ENCODE results near the gene ELN. TPM values are rescaled to one million over a fixed set of nuclear protein-coding genes. Genes with fewer than 3 reads are reported as not detected.

The ELN gene
- total RNA-seq, 3 donors from 2014 or later = 25.9 to 134 (median 31.8) TPM

DNA sequence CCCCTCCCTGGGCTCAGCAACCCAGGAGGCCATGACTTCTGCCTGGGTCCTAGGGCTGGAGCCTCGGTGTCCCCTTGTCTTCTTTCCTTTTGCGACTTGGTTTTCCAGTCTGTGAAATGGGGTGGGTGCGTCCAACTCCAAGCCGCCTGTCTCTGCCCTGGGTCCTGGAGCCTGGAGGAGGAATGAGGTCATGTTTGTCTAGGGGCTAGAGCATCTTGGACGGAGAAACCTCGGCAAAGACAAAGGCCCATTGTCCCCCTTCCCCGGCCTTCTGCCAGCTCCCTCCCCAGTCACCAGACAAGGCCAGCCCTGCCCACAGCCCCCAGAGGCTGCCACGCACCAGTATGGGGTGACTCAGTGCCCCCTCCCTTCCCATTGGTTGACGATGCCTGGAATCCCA lies 39.8 kb upstream of the ELN start:
- H3K9me3 ChIP-seq = no peaks in the 10 kb centered on the region
- no peak for DNase-seq (ENCODE audit: low spot score in 2 of 2)
- no peaks in the 10 kb centered on the region for H3K36me3 ChIP-seq
- TF ChIP-seq CTCF (IDR thresholded peaks at IDR 0.05) (no peak), POLR2A (IDR thresholded peaks at IDR 0.05) (no peak), POLR2AphosphoS5 (IDR thresholded peaks at IDR 0.05) (no peak)
- H3K4me3 ChIP-seq = no peak overlapping the region
- H3K4me1 ChIP-seq = no peaks in the 10 kb centered on the region
- H3K27ac ChIP-seq = no peak overlapping the region
- intact Hi-C loops (cut with DNase I; ENCODE audit: low total_unique reads) = no loop called here
- no peaks in the 10 kb centered on the region for H3K27me3 ChIP-seq

GRCh38 chr7:73991522-73992100 lies 36.4 kb upstream of the ELN start:
- Histone ChIP-seq H3K9me3 (peaks cover 0 to 9% of the 10 kb centered on the region in 2 donors), H3K4me1 (no peaks in the 10 kb centered on the region), H3K27me3 (no peaks in the 10 kb centered on the region), H3K4me3 (no peak overlapping the region), H3K36me3 (no peaks in the 10 kb centered on the region), H3K27ac (peak overlapping the region; percentile 33 to 40)
- intact Hi-C loops (cut with DNase I; ENCODE audit: low total_unique reads) = no loop called here
- no peak for DNase-seq (ENCODE audit: low spot score in 2 of 2)
- TF ChIP-seq POLR2AphosphoS5 (IDR thresholded peaks at IDR 0.05) (no peak), CTCF (IDR thresholded peaks at IDR 0.05) (no peak), POLR2A (IDR thresholded peaks at IDR 0.05) (no peak)

GRCh38 chr7:73992101-73992562 lies 35.8 kb upstream of the ELN start:
- H3K4me1 ChIP-seq = no peaks in the 10 kb centered on the region
- TF ChIP-seq CTCF (IDR thresholded peaks at IDR 0.05) (no peak), POLR2AphosphoS5 (IDR thresholded peaks at IDR 0.05) (peak in 2 of 3 donors; percentile 35 to 79)
- no peaks in the 10 kb centered on the region for H3K36me3 ChIP-seq
- no peak overlapping the region for H3K4me3 ChIP-seq
- peak overlapping the region; percentile 33 to 40 for H3K27ac ChIP-seq
- DNase-seq (ENCODE audit: low spot score in 2 of 2) = peak in 1 of 2 donors; percentile 46
- intact Hi-C loops (cut with DNase I; ENCODE audit: low total_unique reads) = no loop called here
- H3K9me3 ChIP-seq = peaks cover 0 to 9% of the 10 kb centered on the region in 2 donors
- no peaks in the 10 kb centered on the region for H3K27me3 ChIP-seq

- no peaks in the 10 kb centered on the region for H3K4me1 ChIP-seq
- TF ChIP-seq POLR2AphosphoS5 (IDR thresholded peaks at IDR 0.05) (no peak), CTCF (IDR thresholded peaks at IDR 0.05) (no peak), POLR2A (IDR thresholded peaks at IDR 0.05) (no peak)
- DNase-seq (ENCODE audit: low spot score in 2 of 2) = no peak
Measured at GRCh38 chr7:73994023-73994422, 34.0 kb upstream of the ELN start.

GRCh38 chr7:73994761-73995160 lies 33.2 kb upstream of the ELN start:
- Histone ChIP-seq H3K27ac (no peak overlapping the region), H3K9me3 (peaks cover 0 to 9% of the 10 kb centered on the region in 2 donors), H3K4me1 (no peaks in the 10 kb centered on the region), H3K4me3 (no peak overlapping the region), H3K27me3 (no peaks in the 10 kb centered on the region), H3K36me3 (no peaks in the 10 kb centered on the region)
- no peak for DNase-seq (ENCODE audit: low spot score in 2 of 2)
- intact Hi-C loops (cut with DNase I; ENCODE audit: low total_unique reads) = no loop called here
- TF ChIP-seq POLR2AphosphoS5 (IDR thresholded peaks at IDR 0.05) (no peak), POLR2A (IDR thresholded peaks at IDR 0.05) (no peak), CTCF (IDR thresholded peaks at IDR 0.05) (no peak)

More at GRCh38 chr7:73994023-73994422, 34.0 kb upstream of the ELN start:
- Histone ChIP-seq H3K27ac (no peak overlapping the region), H3K9me3 (peaks cover 0 to 9% of the 10 kb centered on the region in 2 donors), H3K36me3 (no peaks in the 10 kb centered on the region), H3K4me3 (no peak overlapping the region), H3K27me3 (no peaks in the 10 kb centered on the region)
- intact Hi-C loops (cut with DNase I; ENCODE audit: low total_unique reads) = no loop called here
